ENCODE measurements around the gene TKTL1.

The TKTL1 gene

GRCh38 chrX:154348114-154348531, 52.5 kb downstream of the TKTL1 start:
- DNase-seq, result no peak

DNA sequence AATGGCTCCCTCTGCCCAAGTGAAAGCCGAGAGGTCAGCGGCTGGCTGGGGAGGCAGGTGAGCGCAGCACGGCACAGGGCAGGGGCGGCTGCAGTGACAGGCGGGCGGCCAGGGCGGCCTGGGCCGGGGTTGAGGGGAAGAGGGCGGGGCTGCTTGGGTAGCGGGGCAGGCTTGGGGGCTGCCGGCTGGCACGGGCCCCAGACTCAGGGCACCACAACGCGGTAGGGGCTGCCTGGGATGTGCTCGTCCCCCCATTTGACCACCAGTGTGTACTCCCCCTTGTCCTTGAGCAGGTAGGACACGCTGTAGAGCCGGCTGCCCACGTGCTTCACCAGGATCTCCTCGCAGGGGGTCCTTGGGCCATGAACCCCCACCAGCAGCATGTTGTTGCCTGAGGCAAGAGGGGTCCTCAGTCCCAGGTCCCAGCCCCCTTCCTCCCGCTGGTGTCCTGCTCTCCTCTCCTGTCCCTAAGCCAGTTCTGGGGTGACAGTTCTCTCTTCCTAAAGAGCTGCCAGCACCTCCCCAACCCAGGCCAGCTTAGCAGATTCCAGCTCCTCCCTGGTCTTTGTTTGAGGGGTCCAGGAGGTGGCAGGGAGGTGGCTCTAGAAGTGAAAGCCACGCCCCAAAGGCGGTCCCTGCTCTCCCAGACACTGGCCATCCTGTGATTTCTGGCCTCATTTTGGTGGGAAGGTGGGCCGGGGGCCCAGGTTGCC, 53.2 kb downstream of the TKTL1 start:
- no peak for DNase-seq

DNA sequence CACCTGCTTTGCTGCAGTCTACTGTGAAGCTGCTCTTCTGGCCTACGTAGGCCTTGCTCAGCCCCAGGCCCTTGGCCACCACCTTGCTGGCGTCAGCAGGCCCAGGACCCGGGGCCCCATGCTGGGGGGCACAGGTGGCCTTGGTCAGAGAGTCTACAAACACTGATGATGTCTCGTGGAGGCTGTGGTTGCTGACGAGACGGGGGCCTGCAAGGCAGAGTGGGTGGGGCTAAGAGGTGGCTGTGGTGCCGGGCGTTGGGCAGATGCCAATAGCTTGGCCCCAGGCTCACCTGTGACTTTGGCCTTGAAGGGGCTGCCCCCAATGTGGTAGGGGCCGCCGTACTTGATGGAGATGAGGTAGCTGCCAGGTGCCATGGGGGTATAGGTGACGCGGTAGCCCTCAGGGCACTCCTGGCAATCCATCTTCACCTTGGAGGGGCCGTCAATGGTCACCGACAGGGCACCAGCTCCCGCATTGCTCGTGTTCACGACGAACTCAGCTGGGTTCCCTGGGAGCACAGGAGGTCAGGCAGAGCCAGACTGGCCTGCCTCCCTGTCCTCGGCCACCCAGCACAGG, 53.9 kb downstream of the TKTL1 start:
- DNase-seq, result no peak

DNA sequence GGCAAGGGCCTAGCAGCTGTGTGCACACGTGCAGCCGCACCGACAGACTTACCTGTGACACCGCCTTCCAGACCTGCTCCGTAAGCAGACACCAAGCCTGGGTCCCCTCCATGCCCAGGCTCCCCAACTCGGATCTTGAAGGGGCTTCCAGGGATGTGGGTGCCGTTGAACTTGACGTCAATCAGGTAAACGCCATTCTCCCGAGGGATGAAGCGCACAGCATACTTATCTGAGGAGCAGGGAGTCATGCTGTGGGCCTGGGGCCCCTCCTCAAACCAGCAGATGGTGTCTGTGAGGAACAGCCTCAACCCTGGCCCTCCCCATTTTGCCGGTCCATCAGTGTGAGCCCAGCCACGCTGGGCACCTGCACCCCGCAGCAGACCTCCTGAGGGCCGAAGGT, 54.4 kb downstream of the TKTL1 start:
- DNase-seq, result no peak

GRCh38 chrX:154350429-154351182, 55.0 kb downstream of the TKTL1 start:
- DNase-seq, result no peak

DNA sequence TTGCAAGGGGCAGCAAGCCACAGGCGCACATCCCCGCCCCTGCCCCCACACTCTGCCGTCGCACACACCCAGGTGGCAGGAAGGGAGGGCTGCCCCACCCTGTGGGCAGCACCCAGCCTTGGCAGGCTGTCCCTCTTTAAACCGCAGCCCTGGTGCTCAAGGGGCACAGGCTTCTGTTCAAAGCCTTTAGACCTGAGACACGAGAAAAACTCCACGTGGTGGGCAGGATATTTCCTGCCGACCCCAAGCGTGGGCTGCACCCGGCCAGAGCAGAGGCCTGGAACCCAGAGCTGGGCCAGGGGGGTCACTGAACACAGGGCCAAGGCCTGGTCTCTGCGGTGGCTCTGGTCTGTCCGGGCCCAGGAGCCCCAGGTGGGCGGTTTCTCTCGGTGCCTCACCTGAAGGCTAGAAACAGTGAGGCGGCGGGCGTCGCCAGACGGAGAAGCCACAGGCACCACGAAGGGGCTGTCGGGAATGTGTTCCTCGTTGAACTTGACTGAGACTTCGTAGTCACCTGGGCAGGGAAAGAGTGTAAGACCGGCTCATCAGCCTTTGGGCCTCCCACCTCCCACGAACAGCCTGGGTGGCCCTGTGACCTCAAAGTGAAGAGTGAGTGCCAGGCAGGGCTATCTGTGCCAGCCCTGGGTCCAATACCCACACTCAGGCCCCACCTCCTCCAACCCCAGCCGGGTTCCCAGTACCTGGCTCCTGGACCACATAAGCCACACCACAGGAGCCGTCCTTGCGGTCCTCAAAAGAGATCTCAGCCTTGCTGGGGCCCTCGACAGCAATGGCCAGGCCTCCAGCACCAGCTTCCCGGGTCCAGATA, 55.8 kb downstream of the TKTL1 start:
- DNase-seq, result no peak

- DNase-seq, result no peak
Observed at GRCh38 chrX:154352012-154352401, 56.4 kb downstream of the TKTL1 start.

DNA sequence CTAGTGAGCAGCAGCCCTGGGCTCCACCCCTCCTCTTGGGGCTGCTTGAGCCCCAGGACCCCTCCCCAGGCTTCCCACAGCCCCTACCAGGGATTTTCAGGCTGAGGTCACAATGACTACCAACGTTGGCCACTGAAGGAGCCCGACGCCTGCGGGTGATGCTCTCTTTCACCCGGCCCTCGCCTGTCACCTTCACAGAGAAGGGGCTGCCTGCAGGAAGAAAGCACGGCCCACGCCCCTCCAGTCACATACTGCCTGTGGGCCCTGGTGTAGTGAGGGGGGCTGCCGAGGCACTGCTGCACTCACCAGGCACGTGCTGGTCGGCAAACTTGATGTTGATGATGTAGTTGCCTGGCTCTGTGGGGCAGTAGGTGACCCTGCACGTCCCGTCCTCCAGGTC, 56.9 kb downstream of the TKTL1 start:
- DNase-seq, result no peak

DNA sequence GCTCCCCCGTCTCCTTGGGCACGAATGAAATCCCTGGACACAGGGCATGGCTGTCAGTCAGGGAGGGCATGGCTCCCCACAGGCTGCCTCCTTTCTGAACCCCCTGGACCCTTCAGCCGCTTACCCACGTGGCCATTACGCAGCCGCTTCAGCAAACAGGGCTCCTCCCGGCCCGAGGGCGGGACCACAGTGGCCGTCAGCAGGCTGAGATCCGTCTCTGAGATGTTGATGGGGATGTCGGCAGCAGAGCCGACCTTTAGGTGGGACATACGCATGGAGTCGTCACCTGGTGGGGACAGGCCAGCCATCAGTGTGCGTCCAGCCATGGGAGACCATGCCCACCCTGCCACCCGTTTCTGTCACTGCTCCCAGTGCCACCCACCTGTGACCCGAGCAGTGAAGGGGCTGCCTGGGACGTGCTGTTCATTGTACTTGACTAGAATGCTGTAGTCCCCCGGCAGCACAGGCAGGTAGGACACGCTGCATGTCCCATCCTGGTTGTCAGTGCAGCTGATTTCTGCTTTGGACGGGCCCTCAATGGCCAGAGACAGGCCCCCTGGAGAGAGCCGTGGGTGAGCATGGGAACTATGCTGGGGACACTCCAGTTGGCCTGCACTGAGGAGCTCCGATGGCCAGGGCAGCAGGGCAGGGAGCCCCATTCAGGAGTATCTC, 57.7 kb downstream of the TKTL1 start:
- no peak for DNase-seq

GRCh38 chrX:154354013-154354412, 58.4 kb downstream of the TKTL1 start:
- DNase-seq, result no peak

DNA sequence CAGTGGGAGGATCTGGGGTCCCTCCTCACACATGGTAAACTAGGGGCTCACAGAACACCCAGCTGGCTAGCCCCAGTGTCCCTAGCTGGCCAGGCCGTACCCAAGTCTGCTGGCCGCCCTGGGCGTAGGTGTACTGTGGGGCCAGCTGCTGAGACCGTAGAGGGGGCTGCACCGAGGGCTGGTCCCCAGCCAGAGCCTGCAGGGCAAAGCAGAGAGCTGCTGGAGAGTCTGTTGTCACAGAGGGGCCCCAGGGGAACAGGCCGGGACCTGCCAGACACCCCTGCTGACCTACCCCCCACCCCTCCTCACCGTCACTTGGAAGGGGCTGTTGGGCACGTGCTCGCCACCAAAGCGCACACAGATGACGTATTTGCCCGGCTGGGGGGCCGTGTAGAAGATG, 58.9 kb downstream of the TKTL1 start:
- no peak for DNase-seq

DNA sequence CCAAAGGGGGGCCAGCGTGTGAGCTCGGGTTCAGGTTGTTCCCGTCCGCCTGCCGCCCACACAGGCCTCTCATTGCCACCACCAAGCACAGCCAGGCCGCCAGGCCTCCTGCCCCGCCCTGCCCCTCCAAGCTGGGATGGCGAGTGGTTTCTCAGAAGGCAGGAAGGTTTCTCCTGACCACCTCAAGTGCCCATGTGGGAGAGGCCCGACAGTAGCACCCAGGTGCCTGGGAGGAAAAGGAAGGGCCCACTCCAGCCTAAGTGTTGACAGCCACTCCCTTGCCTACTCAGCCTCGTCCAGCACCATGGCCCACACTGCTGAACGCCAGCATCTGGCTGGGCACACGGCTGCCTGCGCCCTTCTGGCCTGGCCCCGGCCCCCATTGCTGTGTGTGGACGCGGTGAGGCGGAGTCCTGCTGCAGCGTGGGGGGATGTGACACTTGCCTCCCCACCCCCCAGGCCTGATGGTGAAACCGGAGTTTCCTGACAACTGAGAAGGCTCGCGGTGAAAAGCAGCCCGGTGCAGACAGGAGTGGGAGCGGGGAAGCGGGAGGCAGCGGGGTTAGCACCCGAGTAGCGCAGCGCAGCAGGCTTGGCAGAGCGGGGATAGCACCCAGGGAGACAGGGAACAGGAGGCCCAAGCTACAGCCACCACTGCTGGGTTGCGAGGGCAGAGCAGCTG, 59.6 kb downstream of the TKTL1 start:
- DNase-seq, result no peak

GRCh38 chrX:154355776-154356140, 60.2 kb downstream of the TKTL1 start:
- DNase-seq, result no peak

- no peak for DNase-seq
Observed at GRCh38 chrX:154356596-154356995, 61.0 kb downstream of the TKTL1 start.

- DNase-seq, result no peak
Observed at GRCh38 chrX:154357205-154357604, 61.6 kb downstream of the TKTL1 start.

DNA sequence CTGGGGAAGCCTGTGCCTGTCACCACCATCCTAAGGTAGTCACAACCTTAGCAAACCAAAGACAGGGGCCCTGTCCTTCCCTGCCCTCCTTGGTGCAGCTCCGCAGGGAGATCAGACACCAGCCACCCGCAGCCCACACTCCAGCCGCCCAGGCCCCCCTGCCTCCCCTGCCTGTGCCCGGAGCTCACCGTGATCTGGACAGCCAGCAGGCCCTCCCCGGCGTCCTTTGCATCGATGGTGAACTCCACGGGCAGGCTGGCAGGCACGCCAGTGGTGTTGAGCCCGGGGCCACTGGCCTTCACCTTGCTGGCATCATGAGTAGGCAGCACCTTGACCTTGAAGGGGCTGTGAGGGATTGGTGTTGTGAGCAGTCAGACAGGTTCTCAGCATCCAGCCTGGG, 62.4 kb downstream of the TKTL1 start:
- DNase-seq, result no peak

- no peak for DNase-seq
Observed at GRCh38 chrX:154358829-154359228, 63.2 kb downstream of the TKTL1 start.

- DNase-seq, result no peak
Observed at GRCh38 chrX:154359362-154360154, 64.0 kb downstream of the TKTL1 start.

DNA sequence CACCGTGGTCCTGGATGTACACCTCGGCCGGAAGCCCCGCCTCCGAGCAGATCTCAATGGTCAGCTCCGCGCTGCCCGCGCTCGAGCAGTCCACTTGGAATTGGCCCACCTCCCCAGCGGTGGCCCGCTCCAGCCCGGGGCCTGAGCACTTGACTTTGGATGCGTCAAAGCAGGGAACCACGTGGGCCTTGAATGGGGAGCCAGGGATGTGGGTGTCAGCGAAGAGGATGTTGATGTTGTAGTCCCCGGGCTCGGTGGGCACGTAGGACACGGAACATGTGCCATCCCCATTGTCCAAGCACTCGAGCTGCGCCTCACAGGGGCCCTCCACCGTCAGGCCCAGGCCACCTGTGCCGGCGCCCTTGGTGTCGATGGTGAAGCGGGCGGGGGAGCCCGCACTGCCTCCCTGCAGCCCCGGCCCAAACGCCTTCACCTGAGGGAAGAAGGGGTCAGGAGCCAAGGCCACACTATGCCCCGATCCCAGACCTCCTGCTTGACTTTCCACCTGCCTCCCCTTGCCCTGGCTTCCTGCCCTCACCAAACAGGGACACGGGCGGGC, 64.6 kb downstream of the TKTL1 start:
- DNase-seq, result no peak

GRCh38 chrX:154362085-154362742, 66.6 kb downstream of the TKTL1 start:
- no peak for DNase-seq
